HuH-7.5 (cell line): ENCODE data around the gene FGF14.

Experiments used
- DNase-seq: peaks from one replicate; pipeline ENCODE4 v3.0.0; 2011; ENCODE audit warnings: low spot score

FGF14 gene

GRCh38 chr13:101783554-101783953 lies 618.3 kb downstream of the FGF14 start:
- no peak for DNase-seq

- no peak for DNase-seq
Observed at GRCh38 chr13:101780211-101780610, 621.6 kb downstream of the FGF14 start.

GRCh38 chr13:101779147-101779546 lies 622.7 kb downstream of the FGF14 start:
- no peak for DNase-seq

GRCh38 chr13:101775267-101775666 lies 626.6 kb downstream of the FGF14 start:
- DNase-seq = no peak

GRCh38 chr13:101774393-101774792 lies 627.5 kb downstream of the FGF14 start:
- no peak for DNase-seq

GRCh38 chr13:101773062-101773461 lies 628.8 kb downstream of the FGF14 start:
- no peak for DNase-seq

GRCh38 chr13:101767131-101767530 lies 634.7 kb downstream of the FGF14 start:
- no peak for DNase-seq

GRCh38 chr13:101763191-101763590 lies 638.7 kb downstream of the FGF14 start:
- no peak for DNase-seq

GRCh38 chr13:101757446-101758039 lies 644.3 kb downstream of the FGF14 start:
- no peak for DNase-seq

GRCh38 chr13:101755228-101755887 lies 646.5 kb downstream of the FGF14 start:
- no peak for DNase-seq

GRCh38 chr13:101752432-101752831 lies 649.4 kb downstream of the FGF14 start:
- no peak for DNase-seq

- no peak for DNase-seq
Observed at GRCh38 chr13:101751488-101751887, 650.4 kb downstream of the FGF14 start.

- no peak for DNase-seq
Observed at GRCh38 chr13:101749584-101749983, 652.3 kb downstream of the FGF14 start.

GRCh38 chr13:101747039-101747438 lies 654.8 kb downstream of the FGF14 start:
- DNase-seq = no peak

- DNase-seq = no peak
Observed at GRCh38 chr13:101746513-101746912, 655.3 kb downstream of the FGF14 start.

GRCh38 chr13:101739382-101740178 lies 662.3 kb downstream of the FGF14 start:
- no peak for DNase-seq

GRCh38 chr13:101738336-101738735 lies 663.5 kb downstream of the FGF14 start:
- no peak for DNase-seq

GRCh38 chr13:101736566-101736965 lies 665.3 kb downstream of the FGF14 start:
- no peak for DNase-seq

- DNase-seq = no peak
Observed at GRCh38 chr13:101730420-101731000, 671.3 kb downstream of the FGF14 start.

- no peak for DNase-seq
Observed at GRCh38 chr13:101728615-101729014, 673.2 kb downstream of the FGF14 start.

GRCh38 chr13:101728021-101728420 lies 673.8 kb downstream of the FGF14 start:
- no peak for DNase-seq

GRCh38 chr13:101727118-101727517 lies 674.7 kb downstream of the FGF14 start:
- DNase-seq = no peak

GRCh38 chr13:101726681-101727080 lies 675.2 kb downstream of the FGF14 start:
- no peak for DNase-seq
